Smooth muscle cell (in vitro differentiated cells): Measurements from ENCODE around the gene MCEE. TPM values are rescaled to one million over a fixed set of nuclear protein-coding genes. Genes with fewer than 3 reads are reported as not detected.

Experiments
- DNase-seq: peaks from one replicate; lab custom pipeline; 2025; ENCODE audit not compliant: unreplicated experiment; lab: John Stamatoyannopoulos, UW
- H2AFZ ChIP-seq: fragments of 200-600 bp; sonication (generic); 2 replicates; pipeline ENCODE4 v1.6.0; 2016; ENCODE audit warnings: antibody characterized with exemption, low read depth, mild to moderate bottlenecking
- H3F3A ChIP-seq: fragments of 200-600 bp; sonication (generic); 2 replicates; pipeline ENCODE4 v1.6.0; 2017; ENCODE audit warnings: antibody characterized with exemption, low read depth
- H3K27ac ChIP-seq: fragments of 200-600 bp; sonication (generic); 2 replicates; pipeline ENCODE4 v1.5.1; 2016; ENCODE audit warnings: low read depth, mild to moderate bottlenecking
- H3K27me3 ChIP-seq: fragments of 200-600 bp; sonication (generic); 2 replicates; pipeline ENCODE4 v1.6.1; 2016; ENCODE audit warnings: low read depth, mild to moderate bottlenecking
- H3K36me3 ChIP-seq: fragments of 200-600 bp; sonication (generic); 2 replicates; pipeline ENCODE4 v1.5.1; 2016; ENCODE audit warnings: low read depth
- H3K4me1 ChIP-seq: fragments of 200-600 bp; sonication (generic); 2 replicates; pipeline ENCODE4 v1.5.1; 2016; ENCODE audit warnings: low read depth
- H3K4me2 ChIP-seq: fragments of 200-600 bp; sonication (generic); 2 replicates; pipeline ENCODE4 v1.6.0; 2016; ENCODE audit warnings: mild to moderate bottlenecking
- H3K4me3 ChIP-seq: fragments of 200-600 bp; sonication (generic); 2 replicates; pipeline ENCODE4 v1.5.1; 2016; ENCODE audit warnings: mild to moderate bottlenecking
- H3K79me2 ChIP-seq: fragments of 200-600 bp; sonication (generic); 2 replicates; pipeline ENCODE4 v1.6.0; 2016; ENCODE audit warnings: low read depth, mild to moderate bottlenecking
- H3K9ac ChIP-seq: fragments of 200-600 bp; sonication (generic); 2 replicates; pipeline ENCODE4 v1.6.0; 2016; ENCODE audit warnings: low read depth
- H3K9me3 ChIP-seq: fragments of 200-600 bp; sonication (generic); replicated peaks from 2 replicates; pipeline ENCODE4 v1.5.1; 2016; ENCODE audit warnings: low read depth
- H4K20me1 ChIP-seq: fragments of 200-600 bp; sonication (generic); 2 replicates; pipeline ENCODE4 v1.6.0; 2016; ENCODE audit warnings: low read depth
- CTCF ChIP-seq: fragments of 200-600 bp; sonication (generic); IDR thresholded peaks from 2 replicates; pipeline ENCODE4 v1.5.1; 2017; ENCODE audit warnings: borderline replicate concordance, mild to moderate bottlenecking, antibody characterized with exemption; ENCODE audit not compliant: insufficient read depth, poor library complexity, severe bottlenecking
- WGBS: methylation state at CpG from one replicate; pipeline ENCODE4 v1.1.7; 2016; ENCODE audit warnings: low lambda C conversion rate; 5-methylcytosine and 5-hydroxymethylcytosine counted together
- polyA plus RNA-seq: library from polyadenylated mRNA; unstranded; fragments of >200 nt; fragmentation: Nextera tagmentation; extraction: Ambion mirVana; gene quantifications from 2 replicates; pipeline ENCODE4 v1.2.1, GENCODE V29; 2016
- total RNA-seq: library from RNA; depleted of rRNA; stranded (reverse); fragments of >200 nt; gene quantifications from 2 replicates; pipeline ENCODE4 v1.2.3, GENCODE V29; 2014

MCEE gene
- total and polyA plus RNA-seq, 2 experiments from 2014 or later = 38.4 to 53.9 TPM

- Histone ChIP-seq H3K79me2 (peaks cover 40% of the 10 kb centered on the region), H2AFZ (no peak overlapping the region), H3K27ac (no peak overlapping the region), H3K36me3 (no peaks in the 10 kb centered on the region), H3K9me3 (no peaks in the 10 kb centered on the region), H3F3A (no peaks in the 10 kb centered on the region), H3K9ac (no peak overlapping the region), H4K20me1 (peaks cover 79% of the 10 kb centered on the region), H3K27me3 (no peaks in the 10 kb centered on the region), H3K4me2 (no peak overlapping the region), H3K4me1 (peaks cover 7% of the 10 kb centered on the region), H3K4me3 (no peak overlapping the region)
- TF ChIP-seq CTCF = no peak
- no peak for DNase-seq
- 89% methylated on average over 8 of the region's 8 CpGs for WGBS
Measured at GRCh38 chr2:71073475-71073874, 56.6 kb downstream of the MCEE start.

GRCh38 chr2:71072492-71072891 lies 57.5 kb downstream of the MCEE start:
- Histone ChIP-seq H3K4me1 (peaks cover 7% of the 10 kb centered on the region), H3K79me2 (peaks cover 40% of the 10 kb centered on the region), H3K27ac (no peak overlapping the region), H3K4me3 (no peak overlapping the region), H2AFZ (no peak overlapping the region), H3K4me2 (no peak overlapping the region), H3F3A (no peaks in the 10 kb centered on the region), H3K27me3 (no peaks in the 10 kb centered on the region), H3K9me3 (no peaks in the 10 kb centered on the region), H3K36me3 (no peaks in the 10 kb centered on the region), H4K20me1 (peaks cover 76% of the 10 kb centered on the region), H3K9ac (no peak overlapping the region)
- no peak for TF ChIP-seq CTCF
- no peak for DNase-seq
- 93% methylated on average over 4 of the region's 4 CpGs for WGBS

GRCh38 chr2:71071681-71072398 lies 58.2 kb downstream of the MCEE start:
- Histone ChIP-seq H3K79me2 (peaks cover 40% of the 10 kb centered on the region), H3K36me3 (no peaks in the 10 kb centered on the region), H3K27me3 (no peaks in the 10 kb centered on the region), H2AFZ (no peak overlapping the region), H3K4me2 (no peak overlapping the region), H3K4me3 (no peak overlapping the region), H3K9ac (no peak overlapping the region), H3F3A (no peaks in the 10 kb centered on the region), H3K9me3 (no peaks in the 10 kb centered on the region), H3K4me1 (peaks cover 13% of the 10 kb centered on the region), H3K27ac (peak overlapping the region; percentile 35), H4K20me1 (peaks cover 70% of the 10 kb centered on the region)
- no peak for DNase-seq
- WGBS = 94% methylated on average over 13 of the region's 14 CpGs
- no peak for TF ChIP-seq CTCF
